Endothelial cell of umbilical vein (primary cell): ENCODE measurements around the gene GLP2R. TPM values are rescaled to one million over a fixed set of nuclear protein-coding genes. Genes with fewer than 3 reads are reported as not detected.

Experiments used
- BruUV-seq: library from RNA; stranded (reverse); fragments of 400-500 nt; replicated peaks from 2 replicates; lab custom pipeline; 2021; lab: Mats Ljungman, UMichigan
- CTCF ChIA-PET: fragments of 300-600, 350-600 bp; sonication (Branson Sonifier 250); formaldehyde crosslinking; loops from one replicate; lab custom pipeline; 2021; ENCODE audit warnings: antibody characterized with exemption, inconsistent platforms; lab: Charles Lee
- POLR2A ChIA-PET: fragments of 300-600, 350-600 bp; sonication (Branson Sonifier 250); formaldehyde crosslinking; loops from one replicate; lab custom pipeline; 2021; ENCODE audit warnings: antibody characterized with exemption, inconsistent platforms; lab: Charles Lee
- DNase-seq: peaks from one replicate; pipeline ENCODE4 v3.0.0-alpha.2; 2011; ENCODE audit warnings: low read depth, low spot score
- FAIRE-seq: peaks from 2 replicates; lab custom pipeline; 2011; peaks lifted over from hg19 to GRCh38; lab: Jason Lieb, UNC
- H2AFZ ChIP-seq: 2 replicates; pipeline ENCODE4 v1.6.0; 2012; ENCODE audit warnings: low read depth, low read length, control low read depth, inconsistent platforms
- H3K27ac ChIP-seq: 2 replicates; pipeline ENCODE4 v1.5.1; 2011; ENCODE audit warnings: low read depth, mild to moderate bottlenecking, control low read depth, low read length, moderate library complexity; ENCODE audit not compliant: insufficient read depth
- H3K27me3 ChIP-seq, 2 experiments: 2 replicates each; pipeline versions ENCODE4 v1.6.0 to v1.6.1; 2011; ENCODE audit warnings: low read length in 2 of 2, mixed read lengths in 1 of 2; ENCODE audit not compliant: control insufficient read depth in 2 of 2, insufficient read depth in 2 of 2
- H3K36me3 ChIP-seq, 2 experiments: 2 replicates in 1 of 2; 3 replicates in 1 of 2; pipeline ENCODE4 v1.5.1; 2011; ENCODE audit warnings: low read length in 2 of 2, mild to moderate bottlenecking in 1 of 2, moderate library complexity in 1 of 2; ENCODE audit not compliant: control insufficient read depth in 2 of 2, insufficient read depth in 2 of 2; ENCODE audit errors: extremely low read depth in 1 of 2
- H3K4me1 ChIP-seq: 3 replicates; pipeline ENCODE4 v1.5.1; 2011; ENCODE audit warnings: mild to moderate bottlenecking, low read length; ENCODE audit not compliant: control insufficient read depth, insufficient read depth; ENCODE audit errors: extremely low read depth
- H3K4me2 ChIP-seq: 2 replicates; pipeline ENCODE4 v1.6.1; 2011; ENCODE audit warnings: low read length, control low read depth, mixed read lengths; ENCODE audit not compliant: insufficient read depth
- H3K4me3 ChIP-seq, 3 experiments: fragments of 200-600 bp in 1 of 3; sonication (generic), shearing (Covaris generic) in 1 of 3; replicated peaks in 1 of 3; 2 replicates each; pipeline ENCODE4 v1.5.1; 2011 to 2016; ENCODE audit warnings: control low read depth in 3 of 3, low read length in 3 of 3, mild to moderate bottlenecking in 2 of 3, inconsistent platforms in 1 of 3, low read depth in 1 of 3, moderate library complexity in 1 of 3; ENCODE audit not compliant: insufficient read depth in 1 of 3
- H3K79me2 ChIP-seq: 2 replicates; pipeline ENCODE4 v1.6.0; 2012; ENCODE audit warnings: low read length, inconsistent platforms; ENCODE audit not compliant: control insufficient read depth, insufficient read depth
- H3K9ac ChIP-seq: replicated peaks from 2 replicates; pipeline ENCODE3; 2011; ENCODE audit warnings: low read length, control low read depth; ENCODE audit not compliant: insufficient read depth; ENCODE audit errors: extremely low read depth
- H3K9me1 ChIP-seq: replicated peaks from 3 replicates; pipeline ENCODE4 v1.6.0; 2011; ENCODE audit warnings: mild to moderate bottlenecking, low read length; ENCODE audit not compliant: control insufficient read depth, insufficient read depth; ENCODE audit errors: extremely low read depth
- H3K9me3 ChIP-seq: replicated peaks from 2 replicates; pipeline ENCODE4 v1.5.1; 2012; ENCODE audit warnings: low read length, inconsistent platforms; ENCODE audit not compliant: control insufficient read depth, insufficient read depth
- H4K20me1 ChIP-seq: replicated peaks from 2 replicates; pipeline ENCODE3; 2011; ENCODE audit warnings: mild to moderate bottlenecking, low read length; ENCODE audit not compliant: control insufficient read depth, insufficient read depth; ENCODE audit errors: extremely low read depth
- EZH2 ChIP-seq: IDR thresholded peaks from 2 replicates; pipeline ENCODE4 v1.6.1; 2012; ENCODE audit warnings: borderline replicate concordance, low read depth, mild to moderate bottlenecking, moderate library complexity, low read length, inconsistent platforms; ENCODE audit not compliant: severe bottlenecking
- FOS ChIP-seq: IDR thresholded peaks from 2 replicates; pipeline ENCODE4 v1.6.1; 2011; ENCODE audit warnings: mild to moderate bottlenecking, low read length, moderate library complexity, borderline replicate concordance; ENCODE audit not compliant: insufficient read depth
- GATA2 ChIP-seq: IDR thresholded peaks from 2 replicates; pipeline ENCODE4 v1.7.0; 2011; ENCODE audit warnings: low read depth, mild to moderate bottlenecking, moderate library complexity, mixed read lengths, low read length; ENCODE audit not compliant: insufficient read length, insufficient read depth
- JUN ChIP-seq: IDR thresholded peaks from 2 replicates; pipeline ENCODE4 v1.6.1; 2011; ENCODE audit warnings: borderline replicate concordance, low read depth; ENCODE audit not compliant: insufficient read length, insufficient read depth
- MYC ChIP-seq: IDR thresholded peaks from one replicate; pipeline ENCODE4 v1.6.1; 2011; ENCODE audit warnings: mild to moderate bottlenecking, low read depth, low read length
- POLR2A ChIP-seq: IDR thresholded peaks from 2 replicates; pipeline ENCODE4 v1.6.1; 2012; ENCODE audit warnings: low read depth, mild to moderate bottlenecking, control low read depth, low read length
- POLR2AphosphoS5 ChIP-seq: IDR thresholded peaks from 2 replicates; pipeline ENCODE4 v1.6.1; 2012; ENCODE audit warnings: low read depth, mild to moderate bottlenecking, control low read depth, low read length, moderate library complexity; ENCODE audit not compliant: insufficient read depth
- dilution Hi-C: fragments of 300-500 bp; cut with MboI; formaldehyde crosslinking; loops from one replicate; pipeline ENCODE4 v1.15.0; 2019; ENCODE audit warnings: low sequenced_read_pairs; ENCODE audit not compliant: extremely low pct_ligation_motif_present
- intact Hi-C: fragments of 100-400 bp; cut with micrococcal nuclease; formaldehyde crosslinking; loops from one replicate; pipeline ENCODE4 v1.10.0; 2022
- polyA plus RNA-seq, 4 experiments: library from polyadenylated mRNA; depleted of rRNA in 3 of 4; stranded (reverse) in 3 of 4; unstranded in 1 of 4; fragments of >200 nt; gene quantifications; 2 replicates each; pipeline versions ENCODE4 v1.2.1 to v1.2.3, GENCODE V29; 2011 to 2012; ENCODE audit warnings: missing spikeins in 1 of 4
- total RNA-seq: library from RNA; stranded (reverse); gene quantifications from 2 replicates; pipeline ENCODE4 v1.2.3, GENCODE V29; 2021
- TF ChIP-seq, protein P1 (sequence below), 2 donors: IDR thresholded peaks; 1 replicate in 1 of 2; 2 replicates in 1 of 2; pipeline ENCODE4 v1.5.1; 2011; ENCODE audit warnings: low read length in 2 of 2, mild to moderate bottlenecking in 2 of 2, moderate library complexity in 2 of 2, control low read depth in 1 of 2, inconsistent platforms in 1 of 2, low read depth in 1 of 2; ENCODE audit not compliant: insufficient read depth in 1 of 2; ENCODE audit errors: extremely low read depth in 1 of 2
- TF ChIP-seq, protein P2 (sequence below): IDR thresholded peaks from 2 replicates; pipeline ENCODE4 v1.6.1; 2011; ENCODE audit not compliant: insufficient read depth, insufficient read length

GLP2R gene
- total and polyA plus RNA-seq, 2 donors (not counting 3 experiments of a cell fraction or from before 2014, with no cell fraction given) = not detected

DNA sequence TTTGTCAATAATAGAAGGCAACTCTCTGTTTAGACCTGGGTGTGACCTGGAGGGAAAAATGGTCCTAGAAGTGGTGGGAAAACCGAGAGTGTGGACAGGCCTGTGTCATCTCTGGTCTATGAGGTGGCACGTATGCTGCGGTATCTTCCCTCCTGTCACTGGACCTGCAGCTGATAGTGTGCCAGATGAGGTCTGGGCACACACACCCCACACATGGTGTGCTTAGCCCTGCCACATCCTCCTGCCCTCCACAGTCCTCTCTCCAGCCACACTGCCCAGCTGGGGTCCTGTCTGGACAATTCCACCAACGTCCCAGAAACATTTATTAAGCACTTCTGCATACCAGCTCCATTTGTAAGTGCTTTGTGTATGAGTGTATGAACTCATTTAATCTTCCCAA is 37.2 kb downstream of the GLP2R start:
- dilution Hi-C loops (no loop called here), intact Hi-C loops (no loop called here)
- BruUV-seq = no TSS peak
- H3K4me2 ChIP-seq = no peak overlapping the region
- ChIA-PET POLR2A (no interaction called here), CTCF (no interaction called here)
- no peaks in the 10 kb centered on the region for H4K20me1 ChIP-seq
- H3K27ac ChIP-seq = no peak overlapping the region
- H3K36me3 ChIP-seq = no peaks in the 10 kb centered on the region
- FAIRE-seq = no peak
- H3K9me1 ChIP-seq = no peaks in the 10 kb centered on the region
- H3K27me3 ChIP-seq = no peaks in the 10 kb centered on the region
- no peak overlapping the region for H2AFZ ChIP-seq
- H3K4me1 ChIP-seq = no peaks in the 10 kb centered on the region
- H3K79me2 ChIP-seq = no peaks in the 10 kb centered on the region
- TF ChIP-seq MYC (no peak), JUN (no peak), POLR2A (no peak)
- TF ChIP-seq, protein P1, sequence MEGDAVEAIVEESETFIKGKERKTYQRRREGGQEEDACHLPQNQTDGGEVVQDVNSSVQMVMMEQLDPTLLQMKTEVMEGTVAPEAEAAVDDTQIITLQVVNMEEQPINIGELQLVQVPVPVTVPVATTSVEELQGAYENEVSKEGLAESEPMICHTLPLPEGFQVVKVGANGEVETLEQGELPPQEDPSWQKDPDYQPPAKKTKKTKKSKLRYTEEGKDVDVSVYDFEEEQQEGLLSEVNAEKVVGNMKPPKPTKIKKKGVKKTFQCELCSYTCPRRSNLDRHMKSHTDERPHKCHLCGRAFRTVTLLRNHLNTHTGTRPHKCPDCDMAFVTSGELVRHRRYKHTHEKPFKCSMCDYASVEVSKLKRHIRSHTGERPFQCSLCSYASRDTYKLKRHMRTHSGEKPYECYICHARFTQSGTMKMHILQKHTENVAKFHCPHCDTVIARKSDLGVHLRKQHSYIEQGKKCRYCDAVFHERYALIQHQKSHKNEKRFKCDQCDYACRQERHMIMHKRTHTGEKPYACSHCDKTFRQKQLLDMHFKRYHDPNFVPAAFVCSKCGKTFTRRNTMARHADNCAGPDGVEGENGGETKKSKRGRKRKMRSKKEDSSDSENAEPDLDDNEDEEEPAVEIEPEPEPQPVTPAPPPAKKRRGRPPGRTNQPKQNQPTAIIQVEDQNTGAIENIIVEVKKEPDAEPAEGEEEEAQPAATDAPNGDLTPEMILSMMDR (IDR thresholded peaks at IDR 0.05; ENCODE audit: extremely low read depth in 1 of 2, insufficient read depth in 1 of 2, low read depth in 1 of 2, low read length in 2 of 2) = no peak
- TF ChIP-seq, protein P2, sequence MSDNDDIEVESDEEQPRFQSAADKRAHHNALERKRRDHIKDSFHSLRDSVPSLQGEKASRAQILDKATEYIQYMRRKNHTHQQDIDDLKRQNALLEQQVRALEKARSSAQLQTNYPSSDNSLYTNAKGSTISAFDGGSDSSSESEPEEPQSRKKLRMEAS = no peak
- H3K4me3 ChIP-seq = no peak overlapping the region
- DNase-seq = no peak
- peaks cover 2% of the 10 kb centered on the region for H3K9me3 ChIP-seq
- H3K9ac ChIP-seq = no peak overlapping the region

DNA sequence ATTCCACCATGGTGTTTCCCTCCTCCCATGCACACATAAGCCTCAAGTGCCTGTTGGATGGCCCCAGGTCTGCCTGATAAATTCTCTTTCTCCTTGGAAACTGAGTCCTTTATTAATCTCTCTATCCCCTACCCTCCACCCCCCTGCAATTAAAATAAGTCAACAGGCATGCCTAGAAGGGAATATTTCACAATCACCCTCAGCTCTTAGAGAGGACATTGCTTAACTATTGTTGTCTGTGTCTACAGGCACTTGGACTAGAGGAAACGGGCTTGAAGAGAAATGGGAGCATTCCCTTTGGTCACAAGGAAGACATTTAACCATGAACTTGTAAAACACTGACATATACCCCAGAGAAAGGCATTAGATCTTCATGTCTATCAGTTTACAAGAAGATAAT is 39.9 kb downstream of the GLP2R start:
- TF ChIP-seq, protein P1 (IDR thresholded peaks at IDR 0.05; ENCODE audit: extremely low read depth in 1 of 2, insufficient read depth in 1 of 2, low read depth in 1 of 2, low read length in 2 of 2) = no peak
- TF ChIP-seq MYC (no peak), GATA2 (no peak), FOS (no peak), JUN (no peak), POLR2A (no peak), POLR2AphosphoS5 (no peak), EZH2 (no peak)
- TF ChIP-seq, protein P2 = no peak
- Histone ChIP-seq H3K36me3 (no peaks in the 10 kb centered on the region), H3K4me3 (no peak overlapping the region), H4K20me1 (no peaks in the 10 kb centered on the region), H3K4me2 (no peak overlapping the region), H3K4me1 (no peaks in the 10 kb centered on the region), H3K9ac (no peak overlapping the region), H3K9me3 (peaks cover 2% of the 10 kb centered on the region), H3K27ac (no peak overlapping the region), H3K79me2 (no peaks in the 10 kb centered on the region), H3K9me1 (no peaks in the 10 kb centered on the region), H2AFZ (no peak overlapping the region), H3K27me3 (no peaks in the 10 kb centered on the region)
- no TSS peak for BruUV-seq
- ChIA-PET CTCF (no interaction called here), POLR2A (no interaction called here)
- FAIRE-seq (no peak), DNase-seq (no peak)
- dilution Hi-C loops = no loop called here
- intact Hi-C loops = no loop called here
